ENCODE measurements around the gene EFL1. TPM values are rescaled to one million over a fixed set of nuclear protein-coding genes. Genes with fewer than 3 reads are reported as not detected.

The EFL1 gene
- total RNA-seq, 4 donors from 2014 or later: 5.3 to 18.1 (median 12.5) TPM

- no peak overlapping the region for H3K4me3 ChIP-seq
- DNase-seq (ENCODE audit: low spot score in 2 of 2): no peak
- WGBS, 2 donors: 91% methylated on average over 4 of the region's 4 CpGs
- no peaks in the 10 kb centered on the region for H3K9me3 ChIP-seq
- H3K36me3 ChIP-seq: peaks cover 0 to 45% (median 12%) of the 10 kb centered on the region in 3 donors
- TF ChIP-seq POLR2A (IDR thresholded peaks at IDR 0.05): no peak
- TF ChIP-seq CTCF (IDR thresholded peaks at IDR 0.05): no peak
- no peak for TF ChIP-seq EP300 (IDR thresholded peaks at IDR 0.05)
- no peaks in the 10 kb centered on the region for H3K4me1 ChIP-seq
- no peak overlapping the region for H3K27ac ChIP-seq
- H3K27me3 ChIP-seq: no peaks in the 10 kb centered on the region
Observed at GRCh38 chr15:82158811-82159210, 103.7 kb downstream of the EFL1 start.

- Histone ChIP-seq H3K27me3 (no peaks in the 10 kb centered on the region), H3K27ac (no peak overlapping the region), H3K9me3 (no peaks in the 10 kb centered on the region), H3K4me1 (peaks cover 0 to 7% (median 0%) of the 10 kb centered on the region in 4 donors), H3K4me3 (no peak overlapping the region), H3K36me3 (peaks cover 0 to 27% (median 0%) of the 10 kb centered on the region in 3 donors)
- no peak for DNase-seq (ENCODE audit: low spot score in 2 of 2)
- WGBS, 2 donors: 82 to 87% methylated on average over 1 of the region's 1 CpG
- TF ChIP-seq EP300 (IDR thresholded peaks at IDR 0.05): no peak
- TF ChIP-seq POLR2A (IDR thresholded peaks at IDR 0.05): no peak
- TF ChIP-seq CTCF (IDR thresholded peaks at IDR 0.05): no peak
Observed at GRCh38 chr15:82150645-82151044, 111.9 kb downstream of the EFL1 start.

GRCh38 chr15:82146990-82147461, 115.5 kb downstream of the EFL1 start:
- peaks cover 0 to 7% (median 0%) of the 10 kb centered on the region in 4 donors for H3K4me1 ChIP-seq
- H3K9me3 ChIP-seq: no peaks in the 10 kb centered on the region
- TF ChIP-seq EP300 (IDR thresholded peaks at IDR 0.05) (no peak), POLR2A (IDR thresholded peaks at IDR 0.05) (no peak), CTCF (IDR thresholded peaks at IDR 0.05) (no peak)
- 87 to 93% methylated on average over 8 of the region's 8 CpGs for WGBS, 2 donors
- no peak for DNase-seq (ENCODE audit: low spot score in 2 of 2)
- H3K4me3 ChIP-seq: no peak overlapping the region
- no peak overlapping the region for H3K27ac ChIP-seq
- H3K27me3 ChIP-seq: no peaks in the 10 kb centered on the region
- peaks cover 0 to 20% (median 0%) of the 10 kb centered on the region in 3 donors for H3K36me3 ChIP-seq

DNA sequence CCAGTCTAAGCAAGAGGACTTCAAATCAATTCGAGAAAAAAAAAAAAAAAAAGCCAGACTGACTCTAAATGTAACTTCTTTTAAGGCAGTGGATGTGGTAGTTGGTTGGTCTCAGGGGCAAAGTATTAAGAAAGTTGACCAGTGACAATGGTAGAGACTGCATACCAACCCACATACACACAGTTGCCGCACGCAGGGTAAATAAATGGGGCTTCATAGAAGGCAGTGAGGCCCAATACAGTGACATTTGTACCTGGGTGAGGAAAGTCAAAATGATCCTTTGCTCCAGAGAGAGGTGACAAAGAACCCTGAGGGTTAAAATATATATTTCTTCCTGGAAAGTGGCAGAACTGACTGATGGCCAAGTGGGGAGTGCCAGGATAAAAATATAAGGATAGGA, 116.0 kb downstream of the EFL1 start:
- peaks cover 0 to 7% (median 0%) of the 10 kb centered on the region in 4 donors for H3K4me1 ChIP-seq
- H3K27ac ChIP-seq: no peak overlapping the region
- TF ChIP-seq POLR2A (IDR thresholded peaks at IDR 0.05) (no peak), EP300 (IDR thresholded peaks at IDR 0.05) (no peak), CTCF (IDR thresholded peaks at IDR 0.05) (no peak)
- no peak for DNase-seq (ENCODE audit: low spot score in 2 of 2)
- 78 to 83% methylated on average over 3 of the region's 3 CpGs for WGBS, 2 donors
- peaks cover 0 to 16% (median 0%) of the 10 kb centered on the region in 3 donors for H3K36me3 ChIP-seq
- H3K9me3 ChIP-seq: no peaks in the 10 kb centered on the region
- no peaks in the 10 kb centered on the region for H3K27me3 ChIP-seq
- no peak overlapping the region for H3K4me3 ChIP-seq

GRCh38 chr15:82143390-82144385, 118.8 kb downstream of the EFL1 start:
- peaks cover 0 to 6% (median 0%) of the 10 kb centered on the region in 3 donors for H3K36me3 ChIP-seq
- no peak overlapping the region for H3K4me3 ChIP-seq
- H3K27ac ChIP-seq: no peak overlapping the region
- DNase-seq (ENCODE audit: low spot score in 2 of 2): no peak
- peaks cover 0 to 9% (median 0%) of the 10 kb centered on the region in 4 donors for H3K4me1 ChIP-seq
- no peaks in the 10 kb centered on the region for H3K9me3 ChIP-seq
- H3K27me3 ChIP-seq: no peaks in the 10 kb centered on the region
- TF ChIP-seq CTCF (IDR thresholded peaks at IDR 0.05) (no peak), POLR2A (IDR thresholded peaks at IDR 0.05) (no peak), EP300 (IDR thresholded peaks at IDR 0.05) (no peak)
- 88 to 92% methylated on average over 9 of the region's 9 CpGs for WGBS, 2 donors
